ENCODE measurements around the gene DUSP8. TPM values are rescaled to one million over a fixed set of nuclear protein-coding genes. Genes with fewer than 3 reads are reported as not detected.

Gene DUSP8
- total and polyA plus RNA-seq, 9 of the 15 experiments (the other 6 are each of a cell fraction or from before 2014, with no cell fraction given), result 0.14 to 2.0 (median 0.86) TPM; not detected in 2

DNA sequence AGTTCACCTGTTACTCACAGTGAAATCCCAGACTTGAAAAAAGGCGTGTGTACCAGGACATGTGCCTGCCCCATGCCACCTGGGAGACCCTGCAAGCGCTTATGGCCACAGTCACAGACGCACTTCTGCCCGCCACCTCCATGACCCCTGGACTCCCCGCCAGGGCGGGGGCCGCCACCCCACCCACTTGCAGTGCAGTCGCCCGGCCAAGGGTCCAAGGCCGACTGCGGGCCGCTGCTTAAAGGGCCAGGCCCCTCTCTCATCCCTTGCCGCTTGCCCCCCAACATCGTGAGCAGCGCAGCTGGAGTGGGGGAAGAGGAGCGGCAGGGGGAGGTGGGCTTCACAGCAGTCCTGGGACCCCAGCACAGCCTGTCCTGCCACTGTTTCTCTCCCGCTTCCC is 10.8 kb downstream of the DUSP8 start:
- H3K9ac ChIP-seq (ENCODE audit: insufficient read depth in 1 of 2, low read depth in 2 of 2, low read length in 2 of 2), result no peak overlapping the region
- ChIA-PET POLR2A (interaction anchor here (0.8 kb wide), 1 partner anchor 995 kb away, joined by 3 read pairs; no protein-coding TSS in a partner anchor), CTCF (ENCODE audit: low intra/inter-chr PET ratio) (interaction anchor here (1.6 kb wide), 1 partner anchor 14 kb away, joined by 5 read pairs; no protein-coding TSS in a partner anchor)
- in situ Hi-C loops (cut with MboI) (no loop called here), intact Hi-C loops (cut with micrococcal nuclease) (no loop called here)
- no peak overlapping the region for H3K27ac ChIP-seq (ENCODE audit: extremely low read depth, low read depth, low read length)
- no peak overlapping the region for H3K4me2 ChIP-seq (ENCODE audit: insufficient read depth, low read length)
- FAIRE-seq (no peak), DNase-seq (ENCODE audit: extremely low read depth in 1 of 4, low spot score in 3 of 4) (no peak), ATAC-seq (no peak)
- TF ChIP-seq TAF9B (IDR thresholded peaks at IDR 0.05; ENCODE audit: partially characterized antibody) (no peak), WHSC1 (IDR thresholded peaks at IDR 0.05; ENCODE audit: low read length) (no peak), ZNF197 (CRISPR knock-in tag; IDR thresholded peaks at IDR 0.05; ENCODE audit: low read depth) (no peak), SIN3A (IDR thresholded peaks at IDR 0.05; ENCODE audit: borderline replicate concordance in 2 of 2, control insufficient read depth in 1 of 2, low read depth in 2 of 2, low read length in 2 of 2) (no peak), EWSR1 (IDR thresholded peaks at IDR 0.05; ENCODE audit: borderline replicate concordance, low read depth, partially characterized antibody) (no peak), NCOA4 (IDR thresholded peaks at IDR 0.05; ENCODE audit: partially characterized antibody) (no peak), PHF21A (IDR thresholded peaks at IDR 0.05; ENCODE audit: borderline replicate concordance, low read depth) (no peak), ZFPM2 (CRISPR knock-in tag; IDR thresholded peaks at IDR 0.05) (no peak), COPS2 (conservative IDR thresholded peaks at IDR 0.05) (no peak), BRD9 (IDR thresholded peaks at IDR 0.05; ENCODE audit: low read depth, partially characterized antibody) (no peak), MAZ (CRISPR knock-in tag; conservative IDR thresholded peaks at IDR 0.05 in 1 of 2, IDR thresholded peaks at IDR 0.05 in 1 of 2) (no peak), HDAC2 (IDR thresholded peaks at IDR 0.05) (no peak), GABPB2 (CRISPR knock-in tag; conservative IDR thresholded peaks at IDR 0.05) (no peak)
- TF ChIP-seq, protein P1, sequence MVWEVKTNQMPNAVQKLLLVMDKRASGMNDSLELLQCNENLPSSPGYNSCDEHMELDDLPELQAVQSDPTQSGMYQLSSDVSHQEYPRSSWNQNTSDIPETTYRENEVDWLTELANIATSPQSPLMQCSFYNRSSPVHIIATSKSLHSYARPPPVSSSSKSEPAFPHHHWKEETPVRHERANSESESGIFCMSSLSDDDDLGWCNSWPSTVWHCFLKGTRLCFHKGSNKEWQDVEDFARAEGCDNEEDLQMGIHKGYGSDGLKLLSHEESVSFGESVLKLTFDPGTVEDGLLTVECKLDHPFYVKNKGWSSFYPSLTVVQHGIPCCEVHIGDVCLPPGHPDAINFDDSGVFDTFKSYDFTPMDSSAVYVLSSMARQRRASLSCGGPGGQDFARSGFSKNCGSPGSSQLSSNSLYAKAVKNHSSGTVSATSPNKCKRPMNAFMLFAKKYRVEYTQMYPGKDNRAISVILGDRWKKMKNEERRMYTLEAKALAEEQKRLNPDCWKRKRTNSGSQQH (CRISPR knock-in tag; IDR thresholded peaks at IDR 0.05), result no peak
- TF ChIP-seq, protein P2, sequence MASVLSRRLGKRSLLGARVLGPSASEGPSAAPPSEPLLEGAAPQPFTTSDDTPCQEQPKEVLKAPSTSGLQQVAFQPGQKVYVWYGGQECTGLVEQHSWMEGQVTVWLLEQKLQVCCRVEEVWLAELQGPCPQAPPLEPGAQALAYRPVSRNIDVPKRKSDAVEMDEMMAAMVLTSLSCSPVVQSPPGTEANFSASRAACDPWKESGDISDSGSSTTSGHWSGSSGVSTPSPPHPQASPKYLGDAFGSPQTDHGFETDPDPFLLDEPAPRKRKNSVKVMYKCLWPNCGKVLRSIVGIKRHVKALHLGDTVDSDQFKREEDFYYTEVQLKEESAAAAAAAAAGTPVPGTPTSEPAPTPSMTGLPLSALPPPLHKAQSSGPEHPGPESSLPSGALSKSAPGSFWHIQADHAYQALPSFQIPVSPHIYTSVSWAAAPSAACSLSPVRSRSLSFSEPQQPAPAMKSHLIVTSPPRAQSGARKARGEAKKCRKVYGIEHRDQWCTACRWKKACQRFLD (CRISPR knock-in tag; IDR thresholded peaks at IDR 0.05), result no peak
- no TSS peak for BruUV-seq (replicated peaks)
- no peaks in the 10 kb centered on the region for H3K9me3 ChIP-seq (replicated peaks; ENCODE audit: control insufficient read depth, insufficient read depth, low read depth, low read length)
- H3K79me2 ChIP-seq (ENCODE audit: control insufficient read depth, insufficient read depth, low read length), result no peaks in the 10 kb centered on the region
- H3K4me1 ChIP-seq (replicated peaks in 1 of 2; ENCODE audit: control insufficient read depth in 2 of 2, insufficient read depth in 2 of 2, low read length in 2 of 2), result peaks cover 0 to 56% of the 10 kb centered on the region in 2 experiments; a peak in 3 of 5 replicates
- H3K4me3 ChIP-seq, result no peak overlapping the region
- H4K20me1 ChIP-seq (replicated peaks; ENCODE audit: control insufficient read depth, insufficient read depth, low read length), result peaks cover 30% of the 10 kb centered on the region
- H2AFZ ChIP-seq (ENCODE audit: low read depth, low read length), result no peak overlapping the region
- peaks cover 0 to 48% of the 10 kb centered on the region in 2 experiments; a peak in 2 of 5 replicates for H3K27me3 ChIP-seq (ENCODE audit: control insufficient read depth in 2 of 2, insufficient read depth in 2 of 2, low read length in 2 of 2)
- WGBS (ENCODE audit: insufficient coverage, low coverage, missing lambda C conversion rate), result 10% methylated on average over 15 of the region's 17 CpGs
- H3K9me1 ChIP-seq (ENCODE audit: control insufficient read depth, insufficient read depth, low read length), result no peaks in the 10 kb centered on the region
- no peaks in the 10 kb centered on the region for H3K36me3 ChIP-seq (ENCODE audit: control insufficient read depth, insufficient read depth, low read length)
